ENCODE data around the gene GNG13. TPM values are rescaled to one million over a fixed set of nuclear protein-coding genes. Genes with fewer than 3 reads are reported as not detected.

The GNG13 gene
- total RNA-seq, 1 donor from 2014 or later = not detected

GRCh38 chr16:818132-818531, 17.6 kb upstream of the GNG13 start:
- intact Hi-C loops (cut with DNase I) = no loop called here
- ATAC-seq (ENCODE audit: poor library complexity) (no peak), DNase-seq (no peak)

GRCh38 chr16:817001-817906, 16.7 kb upstream of the GNG13 start:
- DNase-seq (no peak), ATAC-seq (ENCODE audit: poor library complexity) (no peak)
- intact Hi-C loops (cut with DNase I) = no loop called here

GRCh38 chr16:815861-816260, 15.3 kb upstream of the GNG13 start:
- ATAC-seq (ENCODE audit: poor library complexity) = no peak
- DNase-seq = no peak
- intact Hi-C loops (cut with DNase I) = no loop called here

- intact Hi-C loops (cut with DNase I) = no loop called here
- DNase-seq (no peak), ATAC-seq (ENCODE audit: poor library complexity) (no peak)
These were observed 14.4 kb upstream of the GNG13 start for GRCh38 chr16:814974-815373.

GRCh38 chr16:813916-814412, 13.4 kb upstream of the GNG13 start:
- intact Hi-C loops (cut with DNase I) = loop anchor here (2.0 kb wide), 1 partner anchor 241 kb away; no protein-coding TSS in a partner anchor
- DNase-seq (no peak), ATAC-seq (ENCODE audit: poor library complexity) (no peak)

GRCh38 chr16:813204-813915, 12.8 kb upstream of the GNG13 start:
- ATAC-seq (ENCODE audit: poor library complexity) (peak; percentile 88), DNase-seq (peak; percentile 64)
- intact Hi-C loops (cut with DNase I) = loop anchor here (2.0 kb wide), 1 partner anchor 241 kb away; no protein-coding TSS in a partner anchor

GRCh38 chr16:808085-808386, 7.5 kb upstream of the GNG13 start:
- intact Hi-C loops (cut with DNase I) = no loop called here
- ATAC-seq (ENCODE audit: poor library complexity) = no peak
- DNase-seq = no peak

- intact Hi-C loops (cut with DNase I) = no loop called here
- ATAC-seq (ENCODE audit: poor library complexity) (peak; percentile 99), DNase-seq (peak; percentile 96)
These were observed 7.0 kb upstream of the GNG13 start for GRCh38 chr16:807347-808084.

GRCh38 chr16:805474-805873, 4.9 kb upstream of the GNG13 start:
- DNase-seq (no peak), ATAC-seq (ENCODE audit: poor library complexity) (no peak)
- intact Hi-C loops (cut with DNase I) = no loop called here

GRCh38 chr16:804193-805048, 3.9 kb upstream of the GNG13 start:
- DNase-seq (no peak), ATAC-seq (ENCODE audit: poor library complexity) (no peak)
- intact Hi-C loops (cut with DNase I) = no loop called here

- ATAC-seq (ENCODE audit: poor library complexity) (no peak), DNase-seq (no peak)
- intact Hi-C loops (cut with DNase I) = no loop called here
These were observed 3.2 kb upstream of the GNG13 start for GRCh38 chr16:803754-804080.

GRCh38 chr16:802914-803753, 2.6 kb upstream of the GNG13 start:
- no peak for DNase-seq
- no peak for ATAC-seq (ENCODE audit: poor library complexity)
- intact Hi-C loops (cut with DNase I) = no loop called here

- intact Hi-C loops (cut with DNase I) = no loop called here
- ATAC-seq (ENCODE audit: poor library complexity) = no peak
- DNase-seq = no peak
These were observed 1.9 kb upstream of the GNG13 start for GRCh38 chr16:802461-802860.

- intact Hi-C loops (cut with DNase I) = no loop called here
- ATAC-seq (ENCODE audit: poor library complexity) (no peak), DNase-seq (no peak)
These were observed 1.2 kb upstream of the GNG13 start for GRCh38 chr16:801584-802363.

- ATAC-seq (ENCODE audit: poor library complexity) = no peak
- no peak for DNase-seq
- intact Hi-C loops (cut with DNase I) = no loop called here
These were observed 439 bp upstream of the GNG13 start for GRCh38 chr16:800834-801511.

GRCh38 chr16:799111-799947, 1.2 kb downstream of the GNG13 start:
- ATAC-seq (ENCODE audit: poor library complexity) (no peak), DNase-seq (no peak)
- intact Hi-C loops (cut with DNase I) = no loop called here

Measured in Right ventricle myocardium superior (tissue), 1 donor.